ENCODE data around the gene CCDC24. TPM values are rescaled to one million over a fixed set of nuclear protein-coding genes. Genes with fewer than 3 reads are reported as not detected.

The CCDC24 gene
- total and polyA plus RNA-seq, 2 of the 4 experiments (the other 2 are of a cell fraction), result 1.4 to 4.6 TPM

- intact Hi-C loops (cut with micrococcal nuclease), result no loop called here
- ATAC-seq (ENCODE audit: low read depth) (no peak), DNase-seq (no peak)
- H2BK5ac ChIP-seq (ENCODE audit: low read depth, low read length, poor library complexity, severe bottlenecking), result no peak overlapping the region
- H2BK20ac ChIP-seq (ENCODE audit: low read depth, low read length), result no peak overlapping the region
- dilution Hi-C loops (cut with HindIII; ENCODE audit: low sequenced_read_pairs, unreplicated experiment), result no loop called here
- H3K4me1 ChIP-seq (ENCODE audit: control insufficient read depth, insufficient read depth, low read length), result peaks cover 14% of the 10 kb centered on the region; the same call in 1 of the 2 replicates
- H2AFZ ChIP-seq (replicated peaks; ENCODE audit: low read length, poor library complexity), result no peak overlapping the region
- ChIA-PET CTCF (interaction anchor here (1.7 kb wide), 1 partner anchor 14 kb away, joined by 4 read pairs; no protein-coding TSS in a partner anchor), POLR2A (ENCODE audit: unreplicated experiment) (no interaction called here)
- H3K9ac ChIP-seq (ENCODE audit: low read depth, low read length), result no peak overlapping the region
- 40% methylated on average over 3 of the region's 8 CpGs; no CpG with 5 or more reads in 1 of the 2 experiments for WGBS, 2 experiments (ENCODE audit: extremely low coverage in 2 of 2, insufficient read length in 1 of 2)
- no peak overlapping the region for H3K18ac ChIP-seq (ENCODE audit: low read depth, low read length)
- H3K4me3 ChIP-seq (ENCODE audit: insufficient read depth, low read depth, low read length), result no peak overlapping the region
- H3K27ac ChIP-seq (ENCODE audit: insufficient read depth, low read length), result no peak overlapping the region
- no peak overlapping the region for H4K91ac ChIP-seq (ENCODE audit: insufficient read depth, low read depth, low read length)
- H2AK5ac ChIP-seq (ENCODE audit: low read depth, low read length), result no peak overlapping the region
- no peaks in the 10 kb centered on the region for H4K20me1 ChIP-seq (ENCODE audit: insufficient read depth, low read length)
- H3K4me2 ChIP-seq (ENCODE audit: low read depth, low read length), result no peak overlapping the region
- H2BK15ac ChIP-seq (ENCODE audit: low read depth, low read length), result no peak overlapping the region
- no peak overlapping the region for H4K5ac ChIP-seq (ENCODE audit: low read depth, low read length)
- in situ Hi-C loops (cut with MboI; ENCODE audit: low sequenced_read_pairs), result no loop called here
- H3K79me1 ChIP-seq (ENCODE audit: low read depth in 1 of 2, low read length in 2 of 2), result peaks cover 0 to 11% of the 10 kb centered on the region in 2 experiments; a peak in 2 of 4 replicates
- no peaks in the 10 kb centered on the region for H3K27me3 ChIP-seq (ENCODE audit: control insufficient read depth, insufficient read depth, low read length)
- H3K9me3 ChIP-seq (ENCODE audit: control insufficient read depth, insufficient read depth, low read length), result no peaks in the 10 kb centered on the region
- no peaks in the 10 kb centered on the region for H3K36me3 ChIP-seq (ENCODE audit: control insufficient read depth, insufficient read depth, low read length)
- H3K56ac ChIP-seq (ENCODE audit: extremely low read depth, insufficient read depth, low read length), result no peak overlapping the region
- H4K8ac ChIP-seq (ENCODE audit: low read depth in 2 of 2, low read length in 2 of 2), result no peak overlapping the region
- no peak overlapping the region for H3K4ac ChIP-seq (ENCODE audit: low read depth, low read length)
- no peak overlapping the region for H2BK120ac ChIP-seq (ENCODE audit: low read depth, low read length)
- TF ChIP-seq USF2 (IDR thresholded peaks at IDR 0.05; ENCODE audit: low read depth, low read length), result no peak
- no peak for TF ChIP-seq POLR2A (IDR thresholded peaks at IDR 0.05; ENCODE audit: low read depth, low read length)
- no peak for TF ChIP-seq SMC3 (IDR thresholded peaks at IDR 0.05; ENCODE audit: low read depth, low read length)
- TF ChIP-seq MAZ (IDR thresholded peaks at IDR 0.05; ENCODE audit: borderline replicate concordance, low read depth, low read length), result no peak
- no peak for TF ChIP-seq CTCF (conservative IDR thresholded peaks at IDR 0.05; ENCODE audit: low read depth, low read length)
- no peak for TF ChIP-seq MAFK (IDR thresholded peaks at IDR 0.05; ENCODE audit: low read depth, low read length)
- TF ChIP-seq RFX5 (IDR thresholded peaks at IDR 0.05; ENCODE audit: low read depth, low read length), result no peak
- TF ChIP-seq CHD1 (IDR thresholded peaks at IDR 0.05; ENCODE audit: low read depth, low read length), result no peak
- no peak for TF ChIP-seq RCOR1 (IDR thresholded peaks at IDR 0.05; ENCODE audit: insufficient replicate concordance, low read length)
- TF ChIP-seq FOS (IDR thresholded peaks at IDR 0.05; ENCODE audit: low read depth, low read length), result no peak
- TF ChIP-seq BHLHE40 (IDR thresholded peaks at IDR 0.05; ENCODE audit: low read depth, low read length), result no peak
- TF ChIP-seq RAD21 (IDR thresholded peaks at IDR 0.05; ENCODE audit: low read length), result no peak
- TF ChIP-seq NFE2L2 (IDR thresholded peaks at IDR 0.05; ENCODE audit: low read depth, low read length), result no peak
- no peak for TF ChIP-seq ELK1 (IDR thresholded peaks at IDR 0.05; ENCODE audit: borderline replicate concordance, low read depth, low read length)
- no peak for TF ChIP-seq MXI1 (IDR thresholded peaks at IDR 0.05; ENCODE audit: borderline replicate concordance, low read depth, low read length)
- TF ChIP-seq CEBPB (IDR thresholded peaks at IDR 0.05; ENCODE audit: low read depth, low read length), result no peak
- BruUV-seq (replicated peaks), result no TSS peak
- no peak overlapping the region for H2AK9ac ChIP-seq (replicated peaks; ENCODE audit: low read depth, low read length, poor library complexity)
- H3K9me1 ChIP-seq (ENCODE audit: insufficient read depth, low read length), result peaks cover 7% of the 10 kb centered on the region; the same call in 1 of the 2 replicates
- H3K14ac ChIP-seq (replicated peaks; ENCODE audit: low read depth, low read length), result no peak overlapping the region
- H3K23ac ChIP-seq (ENCODE audit: low read depth, low read length), result no peak overlapping the region
These were observed 42.4 kb downstream of the CCDC24 start for GRCh38 chr1:44033756-44034155.
